Endothelial cell of umbilical vein (primary cell): ENCODE data around the gene NOL6. TPM values are rescaled to one million over a fixed set of nuclear protein-coding genes. Genes with fewer than 3 reads are reported as not detected.
"Not testable (repeated sequence)": the region's sequence is repeated elsewhere in the genome, so short reads cannot be mapped to it uniquely, and the experiment has no call there.

Source experiments
- BruUV-seq: library from RNA; stranded (reverse); fragments of 400-500 nt; replicated peaks from 2 replicates; lab custom pipeline; 2021; lab: Mats Ljungman, UMichigan
- CTCF ChIA-PET: fragments of 300-600, 350-600 bp; sonication (Branson Sonifier 250); formaldehyde crosslinking; loops from one replicate; lab custom pipeline; 2021; ENCODE audit warnings: antibody characterized with exemption, inconsistent platforms; lab: Charles Lee
- POLR2A ChIA-PET: fragments of 300-600, 350-600 bp; sonication (Branson Sonifier 250); formaldehyde crosslinking; loops from one replicate; lab custom pipeline; 2021; ENCODE audit warnings: antibody characterized with exemption, inconsistent platforms; lab: Charles Lee
- DNase-seq: peaks from one replicate; pipeline ENCODE4 v3.0.0-alpha.2; 2011; ENCODE audit warnings: low read depth, low spot score
- FAIRE-seq: peaks from 2 replicates; lab custom pipeline; 2011; peaks lifted over from hg19 to GRCh38; lab: Jason Lieb, UNC
- H2AFZ ChIP-seq: 2 replicates; pipeline ENCODE4 v1.6.0; 2012; ENCODE audit warnings: low read depth, low read length, control low read depth, inconsistent platforms
- H3K27ac ChIP-seq: 2 replicates; pipeline ENCODE4 v1.5.1; 2011; ENCODE audit warnings: low read depth, mild to moderate bottlenecking, control low read depth, low read length, moderate library complexity; ENCODE audit not compliant: insufficient read depth
- H3K27me3 ChIP-seq, 2 experiments: 2 replicates each; pipeline versions ENCODE4 v1.6.0 to v1.6.1; 2011; ENCODE audit warnings: low read length in 2 of 2, mixed read lengths in 1 of 2; ENCODE audit not compliant: control insufficient read depth in 2 of 2, insufficient read depth in 2 of 2
- H3K36me3 ChIP-seq, 2 experiments: 2 replicates in 1 of 2; 3 replicates in 1 of 2; pipeline ENCODE4 v1.5.1; 2011; ENCODE audit warnings: low read length in 2 of 2, mild to moderate bottlenecking in 1 of 2, moderate library complexity in 1 of 2; ENCODE audit not compliant: control insufficient read depth in 2 of 2, insufficient read depth in 2 of 2; ENCODE audit errors: extremely low read depth in 1 of 2
- H3K4me1 ChIP-seq: 3 replicates; pipeline ENCODE4 v1.5.1; 2011; ENCODE audit warnings: mild to moderate bottlenecking, low read length; ENCODE audit not compliant: control insufficient read depth, insufficient read depth; ENCODE audit errors: extremely low read depth
- H3K4me2 ChIP-seq: 2 replicates; pipeline ENCODE4 v1.6.1; 2011; ENCODE audit warnings: low read length, control low read depth, mixed read lengths; ENCODE audit not compliant: insufficient read depth
- H3K4me3 ChIP-seq, 3 experiments: fragments of 200-600 bp in 1 of 3; sonication (generic), shearing (Covaris generic) in 1 of 3; replicated peaks in 1 of 3; 2 replicates each; pipeline ENCODE4 v1.5.1; 2011 to 2016; ENCODE audit warnings: control low read depth in 3 of 3, low read length in 3 of 3, mild to moderate bottlenecking in 2 of 3, inconsistent platforms in 1 of 3, low read depth in 1 of 3, moderate library complexity in 1 of 3; ENCODE audit not compliant: insufficient read depth in 1 of 3
- H3K79me2 ChIP-seq: 2 replicates; pipeline ENCODE4 v1.6.0; 2012; ENCODE audit warnings: low read length, inconsistent platforms; ENCODE audit not compliant: control insufficient read depth, insufficient read depth
- H3K9ac ChIP-seq: replicated peaks from 2 replicates; pipeline ENCODE3; 2011; ENCODE audit warnings: low read length, control low read depth; ENCODE audit not compliant: insufficient read depth; ENCODE audit errors: extremely low read depth
- H3K9me1 ChIP-seq: replicated peaks from 3 replicates; pipeline ENCODE4 v1.6.0; 2011; ENCODE audit warnings: mild to moderate bottlenecking, low read length; ENCODE audit not compliant: control insufficient read depth, insufficient read depth; ENCODE audit errors: extremely low read depth
- H3K9me3 ChIP-seq: replicated peaks from 2 replicates; pipeline ENCODE4 v1.5.1; 2012; ENCODE audit warnings: low read length, inconsistent platforms; ENCODE audit not compliant: control insufficient read depth, insufficient read depth
- H4K20me1 ChIP-seq: replicated peaks from 2 replicates; pipeline ENCODE3; 2011; ENCODE audit warnings: mild to moderate bottlenecking, low read length; ENCODE audit not compliant: control insufficient read depth, insufficient read depth; ENCODE audit errors: extremely low read depth
- EZH2 ChIP-seq: IDR thresholded peaks from 2 replicates; pipeline ENCODE4 v1.6.1; 2012; ENCODE audit warnings: borderline replicate concordance, low read depth, mild to moderate bottlenecking, moderate library complexity, low read length, inconsistent platforms; ENCODE audit not compliant: severe bottlenecking
- FOS ChIP-seq: IDR thresholded peaks from 2 replicates; pipeline ENCODE4 v1.6.1; 2011; ENCODE audit warnings: mild to moderate bottlenecking, low read length, moderate library complexity, borderline replicate concordance; ENCODE audit not compliant: insufficient read depth
- GATA2 ChIP-seq: IDR thresholded peaks from 2 replicates; pipeline ENCODE4 v1.7.0; 2011; ENCODE audit warnings: low read depth, mild to moderate bottlenecking, moderate library complexity, mixed read lengths, low read length; ENCODE audit not compliant: insufficient read length, insufficient read depth
- JUN ChIP-seq: IDR thresholded peaks from 2 replicates; pipeline ENCODE4 v1.6.1; 2011; ENCODE audit warnings: borderline replicate concordance, low read depth; ENCODE audit not compliant: insufficient read length, insufficient read depth
- MYC ChIP-seq: IDR thresholded peaks from one replicate; pipeline ENCODE4 v1.6.1; 2011; ENCODE audit warnings: mild to moderate bottlenecking, low read depth, low read length
- POLR2A ChIP-seq: IDR thresholded peaks from 2 replicates; pipeline ENCODE4 v1.6.1; 2012; ENCODE audit warnings: low read depth, mild to moderate bottlenecking, control low read depth, low read length
- dilution Hi-C: fragments of 300-500 bp; cut with MboI; formaldehyde crosslinking; loops from one replicate; pipeline ENCODE4 v1.15.0; 2019; ENCODE audit warnings: low sequenced_read_pairs; ENCODE audit not compliant: extremely low pct_ligation_motif_present
- intact Hi-C: fragments of 100-400 bp; cut with micrococcal nuclease; formaldehyde crosslinking; loops from one replicate; pipeline ENCODE4 v1.10.0; 2022
- polyA plus RNA-seq, 4 experiments: library from polyadenylated mRNA; depleted of rRNA in 3 of 4; stranded (reverse) in 3 of 4; unstranded in 1 of 4; fragments of >200 nt; gene quantifications; 2 replicates each; pipeline versions ENCODE4 v1.2.1 to v1.2.3, GENCODE V29; 2011 to 2012; ENCODE audit warnings: missing spikeins in 1 of 4
- total RNA-seq: library from RNA; stranded (reverse); gene quantifications from 2 replicates; pipeline ENCODE4 v1.2.3, GENCODE V29; 2021
- TF ChIP-seq, protein P1 (sequence below), 2 donors: IDR thresholded peaks; 1 replicate in 1 of 2; 2 replicates in 1 of 2; pipeline ENCODE4 v1.5.1; 2011; ENCODE audit warnings: low read length in 2 of 2, mild to moderate bottlenecking in 2 of 2, moderate library complexity in 2 of 2, control low read depth in 1 of 2, inconsistent platforms in 1 of 2, low read depth in 1 of 2; ENCODE audit not compliant: insufficient read depth in 1 of 2; ENCODE audit errors: extremely low read depth in 1 of 2
- TF ChIP-seq, protein P2 (sequence below): IDR thresholded peaks from 2 replicates; pipeline ENCODE4 v1.6.1; 2011; ENCODE audit not compliant: insufficient read depth, insufficient read length

The NOL6 gene
- total and polyA plus RNA-seq, 2 donors (not counting 3 experiments of a cell fraction or from before 2014, with no cell fraction given), result 35.7 to 45.1 TPM

DNA sequence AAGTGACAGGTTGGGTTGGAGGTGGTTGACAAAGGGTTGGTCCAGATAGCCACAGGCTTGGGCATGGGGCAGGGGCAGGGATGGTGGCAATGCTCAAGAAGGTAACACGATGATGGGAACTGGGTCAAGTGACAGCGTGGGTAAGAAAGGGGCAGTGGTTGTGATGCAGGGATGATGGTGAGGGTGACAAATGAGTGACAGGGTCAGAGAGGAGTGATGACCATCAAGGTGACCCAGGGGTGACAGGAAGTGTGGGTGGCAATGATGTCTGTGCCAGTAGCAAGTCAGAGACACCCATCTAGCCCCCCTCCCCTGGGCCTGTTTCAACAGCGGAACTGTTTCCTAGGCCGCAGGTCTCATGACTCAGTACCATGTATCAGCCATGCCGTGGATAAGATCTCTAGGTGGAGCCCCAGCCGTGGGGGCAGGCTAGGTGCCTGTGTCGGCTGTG, 46.9 kb downstream of the NOL6 start:
- Histone ChIP-seq H3K9ac (no peak overlapping the region), H3K27me3 (no peaks in the 10 kb centered on the region), H3K9me3 (no peaks in the 10 kb centered on the region), H2AFZ (no peak overlapping the region), H3K27ac (no peak overlapping the region), H3K9me1 (no peaks in the 10 kb centered on the region), H3K79me2 (no peaks in the 10 kb centered on the region), H3K36me3 (no peaks in the 10 kb centered on the region), H4K20me1 (no peaks in the 10 kb centered on the region), H3K4me1 (no peaks in the 10 kb centered on the region), H3K4me2 (no peak overlapping the region), H3K4me3 (no peak overlapping the region)
- DNase-seq, result no peak
- intact Hi-C loops (no loop called here), dilution Hi-C loops (no loop called here)
- FAIRE-seq, result no peak
- ChIA-PET POLR2A (no interaction called here), CTCF (interaction anchor here (1.2 kb wide), 1 partner anchor 26 kb away, joined by 3 read pairs; no protein-coding TSS in a partner anchor)
- TF ChIP-seq GATA2 (no peak), MYC (no peak)
- no TSS peak for BruUV-seq

- TF ChIP-seq EZH2 (no peak), JUN (no peak), POLR2A (no peak), MYC (no peak), GATA2 (no peak), FOS (no peak)
- TF ChIP-seq, protein P1, sequence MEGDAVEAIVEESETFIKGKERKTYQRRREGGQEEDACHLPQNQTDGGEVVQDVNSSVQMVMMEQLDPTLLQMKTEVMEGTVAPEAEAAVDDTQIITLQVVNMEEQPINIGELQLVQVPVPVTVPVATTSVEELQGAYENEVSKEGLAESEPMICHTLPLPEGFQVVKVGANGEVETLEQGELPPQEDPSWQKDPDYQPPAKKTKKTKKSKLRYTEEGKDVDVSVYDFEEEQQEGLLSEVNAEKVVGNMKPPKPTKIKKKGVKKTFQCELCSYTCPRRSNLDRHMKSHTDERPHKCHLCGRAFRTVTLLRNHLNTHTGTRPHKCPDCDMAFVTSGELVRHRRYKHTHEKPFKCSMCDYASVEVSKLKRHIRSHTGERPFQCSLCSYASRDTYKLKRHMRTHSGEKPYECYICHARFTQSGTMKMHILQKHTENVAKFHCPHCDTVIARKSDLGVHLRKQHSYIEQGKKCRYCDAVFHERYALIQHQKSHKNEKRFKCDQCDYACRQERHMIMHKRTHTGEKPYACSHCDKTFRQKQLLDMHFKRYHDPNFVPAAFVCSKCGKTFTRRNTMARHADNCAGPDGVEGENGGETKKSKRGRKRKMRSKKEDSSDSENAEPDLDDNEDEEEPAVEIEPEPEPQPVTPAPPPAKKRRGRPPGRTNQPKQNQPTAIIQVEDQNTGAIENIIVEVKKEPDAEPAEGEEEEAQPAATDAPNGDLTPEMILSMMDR (IDR thresholded peaks at IDR 0.05; ENCODE audit: extremely low read depth in 1 of 2, insufficient read depth in 1 of 2, low read depth in 1 of 2, low read length in 2 of 2), result no peak
- TF ChIP-seq, protein P2, sequence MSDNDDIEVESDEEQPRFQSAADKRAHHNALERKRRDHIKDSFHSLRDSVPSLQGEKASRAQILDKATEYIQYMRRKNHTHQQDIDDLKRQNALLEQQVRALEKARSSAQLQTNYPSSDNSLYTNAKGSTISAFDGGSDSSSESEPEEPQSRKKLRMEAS, result no peak
- ChIA-PET POLR2A (no interaction called here), CTCF (no interaction called here)
- H3K9me3 ChIP-seq, result no peaks in the 10 kb centered on the region
- no peak overlapping the region for H3K27ac ChIP-seq
- H4K20me1 ChIP-seq, result no peaks in the 10 kb centered on the region
- no peaks in the 10 kb centered on the region for H3K36me3 ChIP-seq
- H3K79me2 ChIP-seq, result no peaks in the 10 kb centered on the region
- H3K4me2 ChIP-seq, result no peak overlapping the region
- dilution Hi-C loops, result no loop called here
- FAIRE-seq (no peak), DNase-seq (no peak)
- no peaks in the 10 kb centered on the region for H3K9me1 ChIP-seq
- no peak overlapping the region for H2AFZ ChIP-seq
- intact Hi-C loops, result no loop called here
- H3K4me3 ChIP-seq, result no peak overlapping the region
- no peaks in the 10 kb centered on the region for H3K4me1 ChIP-seq
- BruUV-seq, result no TSS peak
- H3K27me3 ChIP-seq, result peaks cover 0 to 3% of the 10 kb centered on the region in 2 experiments
- H3K9ac ChIP-seq, result no peak overlapping the region
Observed at GRCh38 chr9:33425128-33425533, 48.6 kb downstream of the NOL6 start.

DNA sequence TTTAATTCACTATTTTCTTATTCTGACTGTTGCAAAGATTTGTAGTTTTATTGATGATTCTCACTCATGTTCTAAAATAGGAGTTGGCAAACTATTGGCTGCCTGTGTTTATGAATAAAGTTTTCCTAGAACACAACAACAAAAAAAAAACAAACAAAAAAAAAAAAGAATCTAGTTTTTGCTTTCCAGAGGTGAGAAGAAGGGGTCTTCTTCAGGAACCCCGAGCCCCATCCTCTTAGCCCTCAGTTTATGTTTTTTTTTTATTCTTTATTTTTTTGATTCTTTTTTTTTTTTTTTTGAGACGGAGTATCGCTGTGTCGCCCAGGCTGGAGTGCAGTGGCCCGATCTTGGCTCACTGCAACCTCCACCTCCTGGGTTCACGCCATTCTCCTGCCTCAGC, 49.2 kb downstream of the NOL6 start:
- H4K20me1 ChIP-seq, H3K4me1 ChIP-seq, H3K9me3 ChIP-seq, H3K9ac ChIP-seq, H3K79me2 ChIP-seq, H2AFZ ChIP-seq, H3K9me1 ChIP-seq, FAIRE-seq, CTCF ChIA-PET, intact Hi-C loops, H3K27me3 ChIP-seq, dilution Hi-C loops, POLR2A ChIA-PET, H3K4me2 ChIP-seq, H3K27ac ChIP-seq, H3K36me3 ChIP-seq, DNase-seq, BruUV-seq, H3K4me3 ChIP-seq: not testable (repeated sequence)
